Epithelial cell of esophagus (primary cell): ENCODE results near the gene ZCCHC14.
"Not testable (repeated sequence)": the region's sequence is repeated elsewhere in the genome, so short reads cannot be mapped to it uniquely, and the experiment has no call there.

Experiments
- DNase-seq: peaks from one replicate; pipeline ENCODE4 v3.0.0; 2010; ENCODE audit warnings: low read depth
- H3K4me3 ChIP-seq: 2 replicates; pipeline ENCODE4 v1.5.1; 2011; ENCODE audit warnings: mild to moderate bottlenecking, low read length, control low read depth
- CTCF ChIP-seq: IDR thresholded peaks from 2 replicates; pipeline ENCODE4 v1.5.1; 2011; ENCODE audit warnings: low read depth, mild to moderate bottlenecking, low read length, control low read depth, inconsistent platforms; ENCODE audit not compliant: insufficient read depth; ENCODE audit errors: missing control alignments

ZCCHC14 gene

GRCh38 chr16:87366288-87366687, 126.5 kb downstream of the ZCCHC14 start:
- no peak overlapping the region for H3K4me3 ChIP-seq
- no peak for DNase-seq
- no peak for TF ChIP-seq CTCF

GRCh38 chr16:87365021-87365713, 127.7 kb downstream of the ZCCHC14 start:
- H3K4me3 ChIP-seq: no peak overlapping the region
- TF ChIP-seq CTCF: no peak
- DNase-seq: no peak

GRCh38 chr16:87363771-87364455, 128.9 kb downstream of the ZCCHC14 start:
- TF ChIP-seq CTCF: no peak
- no peak overlapping the region for H3K4me3 ChIP-seq
- DNase-seq: no peak

GRCh38 chr16:87362828-87363559, 129.8 kb downstream of the ZCCHC14 start:
- H3K4me3 ChIP-seq, DNase-seq: not testable (repeated sequence)

GRCh38 chr16:87361916-87362619, 130.8 kb downstream of the ZCCHC14 start:
- DNase-seq: no peak
- H3K4me3 ChIP-seq: no peak overlapping the region
- TF ChIP-seq CTCF: no peak

GRCh38 chr16:87360862-87361610, 131.8 kb downstream of the ZCCHC14 start:
- H3K4me3 ChIP-seq: no peak overlapping the region
- TF ChIP-seq CTCF: no peak
- no peak for DNase-seq
